IMR-90 (cell line): Measurements from ENCODE around the gene SCML2. TPM values are rescaled to one million over a fixed set of nuclear protein-coding genes. Genes with fewer than 3 reads are reported as not detected.

Experiments
- ATAC-seq: fragments of 200-7000 bp; cut with Tn5 transposase; 2 replicates; pipeline ENCODE4 v1.9.1; 2020; ENCODE audit warnings: low read depth, mild to moderate bottlenecking, moderate library complexity
- BruUV-seq: library from RNA; stranded (reverse); fragments of 400-500 nt; replicated peaks from 2 replicates; lab custom pipeline; 2021; lab: Mats Ljungman, UMichigan
- CTCF ChIA-PET: fragments of 300-600 bp; formaldehyde crosslinking; extraction: SDS; loops from one replicate; lab custom pipeline; 2021; ENCODE audit warnings: antibody characterized with exemption; lab: Yijun Ruan, JAX
- POLR2A ChIA-PET: fragments of 300-600 bp; sonication (Branson Sonifier 250); formaldehyde crosslinking; loops from one replicate; lab custom pipeline; 2022; ENCODE audit warnings: antibody characterized with exemption; ENCODE audit not compliant: unreplicated experiment; lab: Charles Lee
- DNase-seq: peaks from one replicate; pipeline ENCODE4 v3.0.0; 2013
- H2AFZ ChIP-seq: replicated peaks from 2 replicates; pipeline ENCODE3; 2013; ENCODE audit warnings: low read length, mild to moderate bottlenecking; ENCODE audit not compliant: poor library complexity
- H2AK5ac ChIP-seq: 2 replicates; pipeline ENCODE4 v1.6.1; 2013; ENCODE audit warnings: low read depth, low read length, inconsistent platforms
- H2AK9ac ChIP-seq: replicated peaks from 2 replicates; pipeline ENCODE3; 2013; ENCODE audit warnings: mild to moderate bottlenecking, low read depth, low read length, moderate library complexity; ENCODE audit not compliant: poor library complexity
- H2BK120ac ChIP-seq: 2 replicates; pipeline ENCODE4 v1.6.1; 2013; ENCODE audit warnings: low read depth, low read length, inconsistent platforms
- H2BK15ac ChIP-seq: 3 replicates; pipeline ENCODE4 v1.6.1; 2013; ENCODE audit warnings: low read depth, low read length, inconsistent platforms
- H2BK20ac ChIP-seq: 2 replicates; pipeline ENCODE4 v1.6.1; 2013; ENCODE audit warnings: low read depth, mild to moderate bottlenecking, inconsistent platforms, low read length, moderate library complexity
- H2BK5ac ChIP-seq: 2 replicates; pipeline ENCODE4 v1.6.1; 2013; ENCODE audit warnings: mild to moderate bottlenecking, low read depth, low read length, inconsistent platforms; ENCODE audit not compliant: poor library complexity, severe bottlenecking
- H3K14ac ChIP-seq: replicated peaks from 2 replicates; pipeline ENCODE4 v1.6.1; 2013; ENCODE audit warnings: low read depth, low read length, inconsistent platforms
- H3K18ac ChIP-seq: 2 replicates; pipeline ENCODE4 v1.6.1; 2013; ENCODE audit warnings: low read depth, low read length, control low read depth
- H3K23ac ChIP-seq: 2 replicates; pipeline ENCODE4 v1.6.1; 2013; ENCODE audit warnings: low read depth, low read length, inconsistent platforms
- H3K27ac ChIP-seq: 2 replicates; pipeline ENCODE4 v1.5.1; 2013; ENCODE audit warnings: mild to moderate bottlenecking, control low read depth, low read length; ENCODE audit not compliant: insufficient read depth
- H3K27me3 ChIP-seq: 2 replicates; pipeline ENCODE4 v1.6.1; 2013; ENCODE audit warnings: low read length; ENCODE audit not compliant: control insufficient read depth, insufficient read depth
- H3K36me3 ChIP-seq: 2 replicates; pipeline ENCODE4 v1.6.1; 2013; ENCODE audit warnings: low read length, mixed read lengths; ENCODE audit not compliant: control insufficient read depth, insufficient read depth
- H3K4ac ChIP-seq: 2 replicates; pipeline ENCODE4 v1.6.1; 2013; ENCODE audit warnings: low read depth, low read length, inconsistent platforms
- H3K4me1 ChIP-seq: 2 replicates; pipeline ENCODE4 v1.6.1; 2013; ENCODE audit warnings: low read length, mixed read lengths; ENCODE audit not compliant: control insufficient read depth, insufficient read depth
- H3K4me2 ChIP-seq: 2 replicates; pipeline ENCODE4 v1.6.1; 2013; ENCODE audit warnings: low read depth, mild to moderate bottlenecking, control low read depth, low read length, moderate library complexity
- H3K4me3 ChIP-seq: 2 replicates; pipeline ENCODE4 v1.5.1; 2013; ENCODE audit warnings: low read depth, mild to moderate bottlenecking, control low read depth, low read length, moderate library complexity; ENCODE audit not compliant: insufficient read depth
- H3K56ac ChIP-seq: 2 replicates; pipeline ENCODE4 v1.6.1; 2013; ENCODE audit warnings: low read length, inconsistent platforms; ENCODE audit not compliant: insufficient read depth; ENCODE audit errors: extremely low read depth
- H3K79me1 ChIP-seq, 2 experiments: 2 replicates each; pipeline ENCODE4 v1.6.1; 2013; ENCODE audit warnings: low read length in 2 of 2, inconsistent platforms in 1 of 2, low read depth in 1 of 2
- H3K9ac ChIP-seq: 2 replicates; pipeline ENCODE4 v1.6.1; 2013; ENCODE audit warnings: low read depth, low read length, control low read depth
- H3K9me1 ChIP-seq: 2 replicates; pipeline ENCODE4 v1.6.1; 2013; ENCODE audit warnings: low read length, inconsistent platforms; ENCODE audit not compliant: insufficient read depth
- H3K9me3 ChIP-seq: 2 replicates; pipeline ENCODE4 v1.6.1; 2013; ENCODE audit warnings: low read length; ENCODE audit not compliant: control insufficient read depth, insufficient read depth
- H4K20me1 ChIP-seq: 2 replicates; pipeline ENCODE4 v1.6.1; 2013; ENCODE audit warnings: low read length, inconsistent platforms; ENCODE audit not compliant: insufficient read depth
- H4K5ac ChIP-seq: 2 replicates; pipeline ENCODE4 v1.6.1; 2013; ENCODE audit warnings: mild to moderate bottlenecking, low read depth, low read length, control low read depth
- H4K8ac ChIP-seq, 2 experiments: 2 replicates each; pipeline ENCODE4 v1.6.1; 2013; ENCODE audit warnings: low read depth in 2 of 2, low read length in 2 of 2, control low read depth in 1 of 2, inconsistent platforms in 1 of 2
- H4K91ac ChIP-seq: 2 replicates; pipeline ENCODE4 v1.6.1; 2013; ENCODE audit warnings: low read depth, low read length, inconsistent platforms; ENCODE audit not compliant: insufficient read depth
- CTCF ChIP-seq: conservative IDR thresholded peaks from 2 replicates; pipeline ENCODE4 v1.5.1; 2012; ENCODE audit warnings: mild to moderate bottlenecking, low read depth, low read length, improper control_type of control experiment
- FOS ChIP-seq: fragments of 150-350 bp; IDR thresholded peaks from 2 replicates; pipeline ENCODE4 v1.6.1; 2016; ENCODE audit warnings: low read depth, low read length
- MAZ ChIP-seq: IDR thresholded peaks from 2 replicates; pipeline ENCODE4 v1.6.1; 2012; ENCODE audit warnings: low read depth, mild to moderate bottlenecking, low read length, improper control_type of control experiment, moderate library complexity, borderline replicate concordance
- POLR2A ChIP-seq: IDR thresholded peaks from 2 replicates; pipeline ENCODE4 v1.6.1; 2012; ENCODE audit warnings: mild to moderate bottlenecking, low read depth, low read length
- RAD21 ChIP-seq: IDR thresholded peaks from 2 replicates; pipeline ENCODE4 v1.6.1; 2012; ENCODE audit warnings: low read length, improper control_type of control experiment
- RCOR1 ChIP-seq: IDR thresholded peaks from 2 replicates; pipeline ENCODE4 v1.6.1; 2012; ENCODE audit warnings: mild to moderate bottlenecking, low read length, improper control_type of control experiment; ENCODE audit not compliant: insufficient replicate concordance
- RFX5 ChIP-seq: IDR thresholded peaks from 2 replicates; pipeline ENCODE4 v1.8.0; 2012; ENCODE audit warnings: low read depth, mild to moderate bottlenecking, low read length, moderate library complexity
- SMC3 ChIP-seq: fragments of 150-350 bp; IDR thresholded peaks from 2 replicates; pipeline ENCODE4 v1.6.1; 2016; ENCODE audit warnings: low read depth, mild to moderate bottlenecking, antibody characterized with exemption, low read length, moderate library complexity
- WGBS, 2 experiments: methylation state at CpG; one replicate each; pipeline versions ENCODE4 v1.1.5 to v1.1.7; 2013; ENCODE audit warnings: missing lambda C conversion rate in 2 of 2; ENCODE audit not compliant: insufficient read length in 1 of 2; ENCODE audit errors: extremely low coverage in 2 of 2; 5-methylcytosine and 5-hydroxymethylcytosine counted together
- dilution Hi-C: fragments of 300-500 bp; cut with HindIII; formaldehyde crosslinking; loops from one replicate; pipeline ENCODE4 v1.14.3; 2018; ENCODE audit warnings: low sequenced_read_pairs; ENCODE audit not compliant: unreplicated experiment
- in situ Hi-C: fragments of 300-500 bp; cut with MboI; formaldehyde crosslinking; loops from 3 replicates; pipeline ENCODE4 v1.14.3; 2019; ENCODE audit warnings: low sequenced_read_pairs, inconsistent platforms, mixed read lengths
- intact Hi-C: fragments of 100-400 bp; cut with micrococcal nuclease; formaldehyde crosslinking; loops from 2 replicates; pipeline ENCODE4 v1.10.0; 2022
- polyA plus RNA-seq, 3 experiments: library from polyadenylated mRNA; depleted of rRNA; stranded (reverse); fragments of >200 nt; gene quantifications; 2 replicates each; pipeline ENCODE4 v1.2.3, GENCODE V29; 2012; ENCODE audit warnings: low replicate concordance in 1 of 3
- total RNA-seq: library from RNA; depleted of rRNA; stranded (reverse); fragments of >200 nt; gene quantifications from 2 replicates; pipeline ENCODE4 v1.2.3, GENCODE V29; 2012
- TF ChIP-seq, protein P1 (sequence below): fragments of 150-350 bp; IDR thresholded peaks from 2 replicates; pipeline ENCODE4 v1.6.1; 2017; ENCODE audit warnings: mild to moderate bottlenecking, antibody characterized with exemption, low read length, low read depth

SCML2 gene
- total and polyA plus RNA-seq, 2 of the 4 experiments (the other 2 are of a cell fraction): 1.3 to 1.7 TPM

- ATAC-seq: peak; percentile 71
- dilution Hi-C loops (no loop called here), in situ Hi-C loops (loop anchor here (5.0 to 25.0 kb wide), 5 partner anchors 504 to 1721 kb away; partner anchors contain the start of gene MAP7D2), intact Hi-C loops (loop anchor here (1.0 to 5.0 kb wide), 3 partner anchors 496 to 1146 kb away; no protein-coding TSS in a partner anchor)
- WGBS, 2 experiments: 20% methylated on average over 1 of the region's 9 CpGs; no CpG with 5 or more reads in 1 of the 2 experiments
- POLR2A ChIA-PET: no interaction called here
- Histone ChIP-seq H3K9me1 (no peaks in the 10 kb centered on the region), H4K91ac (no peak overlapping the region), H4K8ac (no peak overlapping the region), H3K4me2 (no peak overlapping the region), H3K27me3 (no peaks in the 10 kb centered on the region), H2BK5ac (no peak overlapping the region), H3K14ac (no peak overlapping the region), H2BK15ac (no peak overlapping the region), H2AFZ (no peak overlapping the region), H3K36me3 (no peaks in the 10 kb centered on the region), H2AK9ac (no peak overlapping the region), H3K56ac (no peak overlapping the region), H2BK20ac (no peak overlapping the region), H3K18ac (no peak overlapping the region), H3K23ac (no peak overlapping the region), H3K4me3 (no peak overlapping the region), H3K9me3 (no peaks in the 10 kb centered on the region), H3K27ac (no peak overlapping the region), H3K4me1 (no peaks in the 10 kb centered on the region), H2AK5ac (no peak overlapping the region), H2BK120ac (no peak overlapping the region), H4K5ac (no peak overlapping the region), H3K9ac (no peak overlapping the region), H3K4ac (no peak overlapping the region), H3K79me1 (no peaks in the 10 kb centered on the region), H4K20me1 (no peaks in the 10 kb centered on the region)
- DNase-seq: peak; percentile 63
- TF ChIP-seq RCOR1: no peak
- TF ChIP-seq POLR2A: no peak
- peak; percentile 73 for TF ChIP-seq CTCF
- TF ChIP-seq SMC3: peak; percentile 75
- no peak for TF ChIP-seq FOS
- no peak for TF ChIP-seq RFX5
- peak; percentile 72 for TF ChIP-seq RAD21
- no peak for TF ChIP-seq MAZ
- TF ChIP-seq, protein P1, sequence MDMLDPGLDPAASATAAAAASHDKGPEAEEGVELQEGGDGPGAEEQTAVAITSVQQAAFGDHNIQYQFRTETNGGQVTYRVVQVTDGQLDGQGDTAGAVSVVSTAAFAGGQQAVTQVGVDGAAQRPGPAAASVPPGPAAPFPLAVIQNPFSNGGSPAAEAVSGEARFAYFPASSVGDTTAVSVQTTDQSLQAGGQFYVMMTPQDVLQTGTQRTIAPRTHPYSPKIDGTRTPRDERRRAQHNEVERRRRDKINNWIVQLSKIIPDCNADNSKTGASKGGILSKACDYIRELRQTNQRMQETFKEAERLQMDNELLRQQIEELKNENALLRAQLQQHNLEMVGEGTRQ: no peak
- CTCF ChIA-PET: no interaction called here
- BruUV-seq: no TSS peak
Observed at GRCh38 chrX:18390941-18391538, 36.6 kb upstream of the SCML2 start.
